Endothelial cell of umbilical vein (primary cell): Measurements from ENCODE around the gene SPAG9. TPM values are rescaled to one million over a fixed set of nuclear protein-coding genes. Genes with fewer than 3 reads are reported as not detected.

ENCODE experiments used
- BruUV-seq: library from RNA; stranded (reverse); fragments of 400-500 nt; replicated peaks from 2 replicates; lab custom pipeline; 2021; lab: Mats Ljungman, UMichigan
- CTCF ChIA-PET: fragments of 300-600, 350-600 bp; sonication (Branson Sonifier 250); formaldehyde crosslinking; loops from one replicate; lab custom pipeline; 2021; ENCODE audit warnings: antibody characterized with exemption, inconsistent platforms; lab: Charles Lee
- POLR2A ChIA-PET: fragments of 300-600, 350-600 bp; sonication (Branson Sonifier 250); formaldehyde crosslinking; loops from one replicate; lab custom pipeline; 2021; ENCODE audit warnings: antibody characterized with exemption, inconsistent platforms; lab: Charles Lee
- DNase-seq: peaks from one replicate; pipeline ENCODE4 v3.0.0-alpha.2; 2011; ENCODE audit warnings: low read depth, low spot score
- FAIRE-seq: peaks from 2 replicates; lab custom pipeline; 2011; peaks lifted over from hg19 to GRCh38; lab: Jason Lieb, UNC
- H2AFZ ChIP-seq: 2 replicates; pipeline ENCODE4 v1.6.0; 2012; ENCODE audit warnings: low read depth, low read length, control low read depth, inconsistent platforms
- H3K27ac ChIP-seq: 2 replicates; pipeline ENCODE4 v1.5.1; 2011; ENCODE audit warnings: low read depth, mild to moderate bottlenecking, control low read depth, low read length, moderate library complexity; ENCODE audit not compliant: insufficient read depth
- H3K27me3 ChIP-seq, 2 experiments: 2 replicates each; pipeline versions ENCODE4 v1.6.0 to v1.6.1; 2011; ENCODE audit warnings: low read length in 2 of 2, mixed read lengths in 1 of 2; ENCODE audit not compliant: control insufficient read depth in 2 of 2, insufficient read depth in 2 of 2
- H3K36me3 ChIP-seq, 2 experiments: 2 replicates in 1 of 2; 3 replicates in 1 of 2; pipeline ENCODE4 v1.5.1; 2011; ENCODE audit warnings: low read length in 2 of 2, mild to moderate bottlenecking in 1 of 2, moderate library complexity in 1 of 2; ENCODE audit not compliant: control insufficient read depth in 2 of 2, insufficient read depth in 2 of 2; ENCODE audit errors: extremely low read depth in 1 of 2
- H3K4me1 ChIP-seq: 3 replicates; pipeline ENCODE4 v1.5.1; 2011; ENCODE audit warnings: mild to moderate bottlenecking, low read length; ENCODE audit not compliant: control insufficient read depth, insufficient read depth; ENCODE audit errors: extremely low read depth
- H3K4me2 ChIP-seq: 2 replicates; pipeline ENCODE4 v1.6.1; 2011; ENCODE audit warnings: low read length, control low read depth, mixed read lengths; ENCODE audit not compliant: insufficient read depth
- H3K4me3 ChIP-seq, 3 experiments: fragments of 200-600 bp in 1 of 3; sonication (generic), shearing (Covaris generic) in 1 of 3; replicated peaks in 1 of 3; 2 replicates each; pipeline ENCODE4 v1.5.1; 2011 to 2016; ENCODE audit warnings: control low read depth in 3 of 3, low read length in 3 of 3, mild to moderate bottlenecking in 2 of 3, inconsistent platforms in 1 of 3, low read depth in 1 of 3, moderate library complexity in 1 of 3; ENCODE audit not compliant: insufficient read depth in 1 of 3
- H3K79me2 ChIP-seq: 2 replicates; pipeline ENCODE4 v1.6.0; 2012; ENCODE audit warnings: low read length, inconsistent platforms; ENCODE audit not compliant: control insufficient read depth, insufficient read depth
- H3K9ac ChIP-seq: replicated peaks from 2 replicates; pipeline ENCODE3; 2011; ENCODE audit warnings: low read length, control low read depth; ENCODE audit not compliant: insufficient read depth; ENCODE audit errors: extremely low read depth
- H3K9me1 ChIP-seq: replicated peaks from 3 replicates; pipeline ENCODE4 v1.6.0; 2011; ENCODE audit warnings: mild to moderate bottlenecking, low read length; ENCODE audit not compliant: control insufficient read depth, insufficient read depth; ENCODE audit errors: extremely low read depth
- H3K9me3 ChIP-seq: replicated peaks from 2 replicates; pipeline ENCODE4 v1.5.1; 2012; ENCODE audit warnings: low read length, inconsistent platforms; ENCODE audit not compliant: control insufficient read depth, insufficient read depth
- H4K20me1 ChIP-seq: replicated peaks from 2 replicates; pipeline ENCODE3; 2011; ENCODE audit warnings: mild to moderate bottlenecking, low read length; ENCODE audit not compliant: control insufficient read depth, insufficient read depth; ENCODE audit errors: extremely low read depth
- EZH2 ChIP-seq: IDR thresholded peaks from 2 replicates; pipeline ENCODE4 v1.6.1; 2012; ENCODE audit warnings: borderline replicate concordance, low read depth, mild to moderate bottlenecking, moderate library complexity, low read length, inconsistent platforms; ENCODE audit not compliant: severe bottlenecking
- FOS ChIP-seq: IDR thresholded peaks from 2 replicates; pipeline ENCODE4 v1.6.1; 2011; ENCODE audit warnings: mild to moderate bottlenecking, low read length, moderate library complexity, borderline replicate concordance; ENCODE audit not compliant: insufficient read depth
- GATA2 ChIP-seq: IDR thresholded peaks from 2 replicates; pipeline ENCODE4 v1.7.0; 2011; ENCODE audit warnings: low read depth, mild to moderate bottlenecking, moderate library complexity, mixed read lengths, low read length; ENCODE audit not compliant: insufficient read length, insufficient read depth
- JUN ChIP-seq: IDR thresholded peaks from 2 replicates; pipeline ENCODE4 v1.6.1; 2011; ENCODE audit warnings: borderline replicate concordance, low read depth; ENCODE audit not compliant: insufficient read length, insufficient read depth
- MYC ChIP-seq: IDR thresholded peaks from one replicate; pipeline ENCODE4 v1.6.1; 2011; ENCODE audit warnings: mild to moderate bottlenecking, low read depth, low read length
- POLR2A ChIP-seq: IDR thresholded peaks from 2 replicates; pipeline ENCODE4 v1.6.1; 2012; ENCODE audit warnings: low read depth, mild to moderate bottlenecking, control low read depth, low read length
- POLR2AphosphoS5 ChIP-seq: IDR thresholded peaks from 2 replicates; pipeline ENCODE4 v1.6.1; 2012; ENCODE audit warnings: low read depth, mild to moderate bottlenecking, control low read depth, low read length, moderate library complexity; ENCODE audit not compliant: insufficient read depth
- dilution Hi-C: fragments of 300-500 bp; cut with MboI; formaldehyde crosslinking; loops from one replicate; pipeline ENCODE4 v1.15.0; 2019; ENCODE audit warnings: low sequenced_read_pairs; ENCODE audit not compliant: extremely low pct_ligation_motif_present
- intact Hi-C: fragments of 100-400 bp; cut with micrococcal nuclease; formaldehyde crosslinking; loops from one replicate; pipeline ENCODE4 v1.10.0; 2022
- polyA plus RNA-seq, 4 experiments: library from polyadenylated mRNA; depleted of rRNA in 3 of 4; stranded (reverse) in 3 of 4; unstranded in 1 of 4; fragments of >200 nt; gene quantifications; 2 replicates each; pipeline versions ENCODE4 v1.2.1 to v1.2.3, GENCODE V29; 2011 to 2012; ENCODE audit warnings: missing spikeins in 1 of 4
- total RNA-seq: library from RNA; stranded (reverse); gene quantifications from 2 replicates; pipeline ENCODE4 v1.2.3, GENCODE V29; 2021
- TF ChIP-seq, protein P1 (sequence below): IDR thresholded peaks from 2 replicates; pipeline ENCODE4 v1.6.1; 2011; ENCODE audit not compliant: insufficient read depth, insufficient read length
- TF ChIP-seq, protein P2 (sequence below), 2 donors: IDR thresholded peaks; 1 replicate in 1 of 2; 2 replicates in 1 of 2; pipeline ENCODE4 v1.5.1; 2011; ENCODE audit warnings: low read length in 2 of 2, mild to moderate bottlenecking in 2 of 2, moderate library complexity in 2 of 2, control low read depth in 1 of 2, inconsistent platforms in 1 of 2, low read depth in 1 of 2; ENCODE audit not compliant: insufficient read depth in 1 of 2; ENCODE audit errors: extremely low read depth in 1 of 2

Gene SPAG9
- total and polyA plus RNA-seq, 2 donors (not counting 3 experiments of a cell fraction or from before 2014, with no cell fraction given), result 16.5 to 75.0 TPM

DNA sequence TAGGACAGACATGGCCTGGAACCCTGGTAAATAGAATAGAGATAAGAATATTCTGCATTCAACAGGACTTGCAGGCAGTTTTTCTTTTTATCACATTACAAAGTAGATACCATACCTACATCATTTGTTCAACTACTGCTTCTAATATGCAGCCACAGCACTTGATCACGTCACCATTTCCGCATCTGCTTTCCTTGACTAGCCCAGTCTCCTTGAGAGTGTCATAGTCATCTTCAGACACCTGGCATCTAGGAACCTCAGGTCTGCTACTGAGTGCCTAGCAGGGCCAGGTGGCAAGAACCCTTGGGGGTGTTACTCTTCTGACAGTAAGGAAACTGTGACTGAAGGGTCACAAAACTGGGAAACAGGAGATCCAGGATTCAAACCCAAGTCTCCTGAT is 161.3 kb downstream of the SPAG9 start:
- no peak overlapping the region for H3K27ac ChIP-seq
- DNase-seq (no peak), FAIRE-seq (no peak)
- TF ChIP-seq POLR2AphosphoS5, result no peak
- ChIA-PET CTCF (interaction anchor here (0.7 to 12.5 kb wide), 6 partner anchors 95 to 176 kb away, joined by 3 to 343 read pairs (median 8); partner anchors contain the start of gene TOB1), POLR2A (interaction anchor here (1.8 kb wide), 1 partner anchor 93 kb away, joined by 8 read pairs; the partner anchor contains the start of gene TOB1)
- dilution Hi-C loops, result no loop called here
- H2AFZ ChIP-seq, result no peak overlapping the region
- intact Hi-C loops, result loop anchor here (5.0 kb wide), 1 partner anchor 412 kb away; the partner anchor contains the start of gene SPATA20
- H3K4me1 ChIP-seq, result peaks cover 5% of the 10 kb centered on the region
- no peak overlapping the region for H3K4me2 ChIP-seq
- no peaks in the 10 kb centered on the region for H3K9me1 ChIP-seq
- H4K20me1 ChIP-seq, result no peaks in the 10 kb centered on the region
- no peaks in the 10 kb centered on the region for H3K27me3 ChIP-seq
- H3K4me3 ChIP-seq, result no peak overlapping the region
- H3K9ac ChIP-seq, result no peak overlapping the region
- no peaks in the 10 kb centered on the region for H3K9me3 ChIP-seq
- no peaks in the 10 kb centered on the region for H3K36me3 ChIP-seq
- no peaks in the 10 kb centered on the region for H3K79me2 ChIP-seq
- BruUV-seq, result no TSS peak

DNA sequence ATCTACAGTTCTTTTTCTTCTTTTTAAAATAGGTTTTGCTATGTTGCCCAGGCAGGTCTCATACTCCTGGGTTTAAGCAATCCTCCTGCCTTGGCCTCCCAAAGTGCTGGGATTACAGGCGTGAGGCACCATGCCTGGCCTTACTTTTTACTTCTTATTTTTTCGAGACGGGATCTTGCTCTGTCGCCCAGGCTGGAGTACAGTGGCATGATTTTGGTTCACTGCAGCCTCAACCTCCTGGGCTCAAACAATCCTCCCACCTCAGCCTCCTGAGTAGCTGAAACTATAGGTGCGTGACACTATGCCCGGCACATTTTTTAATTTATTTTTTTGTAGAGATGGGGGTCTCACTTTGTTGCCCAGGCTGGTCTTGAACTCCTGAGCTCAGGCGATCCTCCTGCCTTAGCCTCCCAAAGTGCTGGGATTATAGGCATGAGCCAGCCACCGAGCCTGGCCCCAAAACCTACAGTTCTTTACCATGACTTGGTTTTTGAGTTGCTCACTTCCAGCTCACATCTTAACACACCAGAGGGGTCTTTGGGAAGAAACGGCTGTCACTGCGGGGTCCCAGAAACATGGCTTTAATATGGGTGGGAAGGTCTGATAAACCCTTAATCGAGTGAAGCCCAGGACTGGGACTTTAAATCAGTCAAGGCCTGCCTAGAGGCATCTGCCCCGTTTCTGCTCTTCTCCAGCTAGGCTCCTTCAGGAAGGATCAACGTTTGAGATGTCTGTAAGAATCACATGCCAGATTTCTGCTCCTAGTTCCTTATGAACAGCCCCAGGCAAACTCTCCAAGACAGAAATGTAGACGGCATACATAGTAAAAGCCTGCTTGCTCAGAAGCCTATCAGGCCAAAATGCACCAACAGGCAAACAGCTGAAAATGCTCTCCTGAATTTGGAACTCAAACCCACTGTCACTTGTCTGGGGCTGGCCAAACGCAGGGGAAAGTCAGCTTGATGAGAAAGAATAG is 162.8 kb downstream of the SPAG9 start:
- ChIA-PET POLR2A (interaction anchor here (0.5 to 1.8 kb wide), 2 partner anchors 92 to 168 kb away, joined by 8 to 9 read pairs; partner anchors contain the start of gene TOB1), CTCF (interaction anchor here (0.7 to 12.5 kb wide), 6 partner anchors 16 to 197 kb away, joined by 3 to 343 read pairs (median 6); partner anchors contain the start of gene TOB1)
- Histone ChIP-seq H3K79me2 (no peaks in the 10 kb centered on the region), H3K36me3 (no peaks in the 10 kb centered on the region), H3K4me1 (peaks cover 7% of the 10 kb centered on the region), H3K9ac (no peak overlapping the region), H3K4me3 (no peak overlapping the region), H3K27me3 (no peaks in the 10 kb centered on the region), H4K20me1 (no peaks in the 10 kb centered on the region), H3K9me3 (no peaks in the 10 kb centered on the region), H2AFZ (no peak overlapping the region), H3K27ac (no peak overlapping the region), H3K4me2 (no peak overlapping the region), H3K9me1 (no peaks in the 10 kb centered on the region)
- no TSS peak for BruUV-seq
- DNase-seq, result no peak
- intact Hi-C loops (loop anchor here (5.0 kb wide), 1 partner anchor 411 kb away; the partner anchor contains the start of gene SPATA20), dilution Hi-C loops (no loop called here)
- no peak for TF ChIP-seq GATA2
- no peak for TF ChIP-seq POLR2A
- no peak for TF ChIP-seq FOS
- TF ChIP-seq JUN, result no peak
- TF ChIP-seq, protein P1, sequence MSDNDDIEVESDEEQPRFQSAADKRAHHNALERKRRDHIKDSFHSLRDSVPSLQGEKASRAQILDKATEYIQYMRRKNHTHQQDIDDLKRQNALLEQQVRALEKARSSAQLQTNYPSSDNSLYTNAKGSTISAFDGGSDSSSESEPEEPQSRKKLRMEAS, result no peak
- TF ChIP-seq POLR2AphosphoS5, result no peak
- TF ChIP-seq, protein P2, sequence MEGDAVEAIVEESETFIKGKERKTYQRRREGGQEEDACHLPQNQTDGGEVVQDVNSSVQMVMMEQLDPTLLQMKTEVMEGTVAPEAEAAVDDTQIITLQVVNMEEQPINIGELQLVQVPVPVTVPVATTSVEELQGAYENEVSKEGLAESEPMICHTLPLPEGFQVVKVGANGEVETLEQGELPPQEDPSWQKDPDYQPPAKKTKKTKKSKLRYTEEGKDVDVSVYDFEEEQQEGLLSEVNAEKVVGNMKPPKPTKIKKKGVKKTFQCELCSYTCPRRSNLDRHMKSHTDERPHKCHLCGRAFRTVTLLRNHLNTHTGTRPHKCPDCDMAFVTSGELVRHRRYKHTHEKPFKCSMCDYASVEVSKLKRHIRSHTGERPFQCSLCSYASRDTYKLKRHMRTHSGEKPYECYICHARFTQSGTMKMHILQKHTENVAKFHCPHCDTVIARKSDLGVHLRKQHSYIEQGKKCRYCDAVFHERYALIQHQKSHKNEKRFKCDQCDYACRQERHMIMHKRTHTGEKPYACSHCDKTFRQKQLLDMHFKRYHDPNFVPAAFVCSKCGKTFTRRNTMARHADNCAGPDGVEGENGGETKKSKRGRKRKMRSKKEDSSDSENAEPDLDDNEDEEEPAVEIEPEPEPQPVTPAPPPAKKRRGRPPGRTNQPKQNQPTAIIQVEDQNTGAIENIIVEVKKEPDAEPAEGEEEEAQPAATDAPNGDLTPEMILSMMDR (IDR thresholded peaks at IDR 0.05; ENCODE audit: extremely low read depth in 1 of 2, insufficient read depth in 1 of 2, low read depth in 1 of 2, low read length in 2 of 2), result no peak
- TF ChIP-seq MYC, result no peak
- no peak for TF ChIP-seq EZH2
- FAIRE-seq, result no peak
